ENCODE measurements around the gene CCL22.
"Not testable (repeated sequence)": the region's sequence is repeated elsewhere in the genome, so short reads cannot be mapped to it uniquely, and the experiment has no call there.

Gene CCL22

DNA sequence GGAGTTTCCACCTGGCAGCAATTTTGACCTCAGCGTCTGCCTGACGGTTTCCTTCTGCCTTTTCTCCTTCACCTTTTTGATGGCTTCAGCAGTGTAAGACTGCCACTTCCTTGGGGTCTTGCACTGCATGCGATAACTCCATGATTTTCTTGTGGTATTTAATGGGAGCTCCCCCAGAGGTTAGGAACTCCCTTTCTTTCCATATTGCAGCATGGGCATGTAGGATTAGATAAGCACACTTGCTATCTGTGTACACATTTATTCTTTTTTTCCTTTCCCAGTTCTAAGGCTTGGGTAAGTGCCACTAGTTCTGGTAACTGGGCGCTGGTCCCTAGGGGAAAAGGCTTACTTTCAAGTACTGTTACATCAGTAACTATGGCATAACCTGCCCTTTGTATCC, 38.9 kb downstream of the CCL22 start:
- DNase-seq = not testable (repeated sequence)

DNA sequence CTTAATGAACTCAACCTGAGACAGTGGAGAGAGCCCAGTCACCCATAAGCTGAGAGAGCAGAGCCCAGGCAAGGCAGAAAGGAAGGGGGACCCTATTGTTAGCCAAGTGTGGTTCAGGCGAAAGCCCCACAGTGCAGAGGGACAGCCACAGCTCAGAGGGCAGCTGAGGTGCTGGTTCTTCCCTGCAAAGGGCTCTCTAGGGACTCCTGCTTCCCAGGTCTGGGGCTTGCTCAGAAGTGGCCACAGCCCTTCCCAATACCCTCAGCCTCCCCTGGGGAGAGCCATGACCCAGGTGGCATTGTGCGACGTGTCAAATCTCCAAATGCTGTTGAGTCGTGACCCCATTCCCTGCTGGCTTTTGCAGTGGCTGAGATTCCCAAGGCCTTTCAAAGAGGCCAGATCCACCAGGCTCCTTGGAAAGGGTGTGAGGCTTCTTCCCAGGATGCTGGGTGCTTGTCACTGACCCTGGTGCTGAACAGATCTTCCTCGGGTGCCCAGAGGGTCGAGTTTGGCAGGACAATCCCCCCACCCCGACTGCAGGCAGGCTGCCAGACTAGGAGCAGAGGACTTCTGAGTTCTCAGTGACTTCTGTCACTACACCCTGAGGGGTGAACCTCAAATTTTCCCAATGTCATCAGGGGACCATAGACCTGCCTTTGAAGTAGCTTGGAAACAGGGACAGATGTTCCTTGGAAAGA, 43.5 kb downstream of the CCL22 start:
- no peak for DNase-seq

DNA sequence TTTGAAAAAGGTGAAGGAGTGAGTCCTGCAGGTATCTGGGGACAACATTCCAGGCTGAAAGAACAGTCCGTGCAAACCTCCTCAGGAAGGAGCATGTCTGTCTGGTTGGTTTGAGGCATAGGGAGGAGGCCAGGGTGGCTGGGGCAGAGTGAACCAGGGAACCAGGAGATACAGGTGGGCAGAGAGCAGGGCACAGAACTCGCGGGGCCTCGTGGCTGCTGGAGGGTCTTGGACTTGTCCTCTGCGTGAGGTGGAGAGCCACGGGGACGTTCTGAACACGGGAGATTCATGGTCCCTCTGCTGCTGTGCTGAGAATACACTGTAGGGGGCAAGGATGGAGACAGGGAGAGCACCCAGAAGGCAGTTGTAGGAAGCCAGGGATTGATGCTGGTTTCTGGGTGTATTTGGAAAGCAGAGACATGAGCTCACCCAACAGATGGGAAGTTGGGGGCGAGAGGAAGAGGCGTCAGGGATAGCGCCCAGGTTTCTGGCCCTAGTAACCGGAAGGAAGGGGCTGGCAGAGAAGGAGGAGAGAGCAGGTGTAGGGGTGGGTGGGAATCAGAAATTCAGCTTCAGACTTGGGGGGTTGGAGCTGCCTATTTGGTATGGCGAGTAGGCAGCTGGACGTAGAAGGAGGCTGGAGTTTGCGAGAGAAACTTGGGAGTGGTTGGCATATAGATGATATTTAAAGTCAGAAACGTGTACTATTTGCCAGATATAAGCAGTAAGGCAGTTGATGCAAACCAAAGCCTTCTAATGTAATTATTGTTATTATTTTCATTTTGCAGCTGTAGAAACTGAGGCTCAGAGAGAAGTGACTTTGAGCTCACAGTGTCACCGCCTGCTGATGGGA, 45.6 kb downstream of the CCL22 start, which contains the start of gene CCL17:
CCL17 (plus strand) TSS at position 803 of the 853 bp plus-strand sequence. CDS start 9,166 bp downstream, outside the sequence.
- DNase-seq = no peak

DNA sequence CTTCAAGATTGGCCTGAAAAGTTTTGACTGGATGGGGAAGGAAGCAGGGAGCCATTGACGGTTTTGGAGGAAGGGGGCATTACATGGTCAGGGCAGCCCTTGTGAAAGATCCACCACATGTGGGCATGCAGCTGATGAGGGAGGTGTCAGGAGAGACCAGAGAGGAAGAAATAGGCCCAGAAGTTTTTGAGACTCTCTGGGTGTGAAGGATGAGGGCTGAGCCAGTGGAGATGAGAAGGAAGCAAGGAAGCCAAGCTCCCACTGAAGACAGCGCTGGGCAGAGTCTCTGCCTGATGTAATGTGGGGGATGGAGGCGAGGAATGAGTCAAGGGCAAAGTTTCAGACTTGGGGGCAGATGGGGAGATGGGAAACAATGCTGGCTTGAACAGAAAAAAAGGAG, 46.5 kb downstream of the CCL22 start:
- no peak for DNase-seq

DNA sequence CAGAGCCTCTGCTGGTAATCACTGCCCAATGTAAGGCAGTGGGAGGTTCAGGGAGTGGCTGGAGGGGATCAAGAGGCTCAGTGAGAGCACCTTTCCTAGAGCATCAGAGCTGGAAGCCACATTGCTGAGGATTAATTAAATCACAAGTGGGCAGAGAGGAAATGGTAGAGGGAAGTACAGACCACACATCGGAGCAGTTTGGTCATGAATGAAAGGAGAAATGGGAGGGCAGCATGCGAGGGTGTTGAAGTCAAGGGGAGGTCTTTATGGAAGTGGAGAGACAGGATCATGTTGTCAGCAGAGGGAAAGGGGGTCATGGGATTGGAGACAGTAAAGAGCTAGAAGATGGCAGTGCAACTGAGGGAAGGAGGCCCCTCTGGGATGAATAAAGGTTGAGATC, 48.3 kb downstream of the CCL22 start:
- DNase-seq = no peak

DNA sequence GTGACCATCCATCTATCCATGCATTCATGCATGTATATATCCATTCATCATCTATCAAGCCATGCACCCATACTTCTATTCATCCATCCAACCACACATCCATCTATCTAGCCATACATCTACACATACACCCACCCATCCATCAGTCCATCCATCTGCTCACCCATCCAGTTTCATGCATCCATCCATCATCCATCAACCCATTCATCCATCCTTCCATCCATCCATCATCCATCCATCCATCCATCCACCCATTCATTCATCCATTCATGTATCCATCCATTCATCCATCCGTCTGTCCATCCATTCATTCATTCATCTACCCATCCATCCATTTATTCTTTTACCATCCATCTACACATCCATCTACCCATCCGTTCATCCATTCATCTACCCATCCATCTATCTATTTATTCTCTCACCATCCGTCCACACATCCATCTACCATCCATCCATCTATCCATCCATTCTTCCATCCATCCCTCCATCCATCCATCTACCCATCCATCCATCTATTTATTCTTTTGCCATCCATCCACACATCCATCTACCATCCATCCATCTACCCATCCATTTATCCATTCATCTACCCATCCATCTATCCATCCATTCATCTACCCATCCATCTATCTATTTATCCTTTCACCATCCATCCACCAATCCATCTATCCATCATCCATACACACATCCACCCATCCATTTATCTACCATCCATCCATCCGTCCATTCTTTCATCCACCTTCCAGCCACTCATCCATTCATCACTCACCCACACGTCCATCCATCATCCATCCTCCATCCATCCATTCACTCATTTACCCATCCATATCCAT, 49.2 kb downstream of the CCL22 start:
- DNase-seq = no peak

DNA sequence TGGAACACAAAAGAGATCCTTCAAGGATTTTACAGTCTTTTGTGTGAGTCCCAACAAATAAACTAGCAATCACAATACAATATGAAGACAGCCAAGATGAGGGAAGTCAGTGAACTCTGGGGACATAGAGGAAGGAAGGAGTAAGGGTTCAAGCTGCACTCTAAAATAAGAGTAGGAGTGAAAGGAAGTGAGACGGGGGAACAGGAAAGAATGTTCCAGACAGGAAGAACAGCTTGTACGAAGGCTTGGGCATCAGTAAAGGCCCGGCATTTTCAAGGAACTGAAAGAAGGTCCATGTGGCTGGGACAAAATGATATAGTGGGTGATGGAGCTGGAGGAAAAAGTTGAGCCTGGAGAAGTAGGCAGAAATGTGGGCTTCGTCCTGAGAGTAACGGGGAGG, 50.5 kb downstream of the CCL22 start:
- no peak for DNase-seq

DNA sequence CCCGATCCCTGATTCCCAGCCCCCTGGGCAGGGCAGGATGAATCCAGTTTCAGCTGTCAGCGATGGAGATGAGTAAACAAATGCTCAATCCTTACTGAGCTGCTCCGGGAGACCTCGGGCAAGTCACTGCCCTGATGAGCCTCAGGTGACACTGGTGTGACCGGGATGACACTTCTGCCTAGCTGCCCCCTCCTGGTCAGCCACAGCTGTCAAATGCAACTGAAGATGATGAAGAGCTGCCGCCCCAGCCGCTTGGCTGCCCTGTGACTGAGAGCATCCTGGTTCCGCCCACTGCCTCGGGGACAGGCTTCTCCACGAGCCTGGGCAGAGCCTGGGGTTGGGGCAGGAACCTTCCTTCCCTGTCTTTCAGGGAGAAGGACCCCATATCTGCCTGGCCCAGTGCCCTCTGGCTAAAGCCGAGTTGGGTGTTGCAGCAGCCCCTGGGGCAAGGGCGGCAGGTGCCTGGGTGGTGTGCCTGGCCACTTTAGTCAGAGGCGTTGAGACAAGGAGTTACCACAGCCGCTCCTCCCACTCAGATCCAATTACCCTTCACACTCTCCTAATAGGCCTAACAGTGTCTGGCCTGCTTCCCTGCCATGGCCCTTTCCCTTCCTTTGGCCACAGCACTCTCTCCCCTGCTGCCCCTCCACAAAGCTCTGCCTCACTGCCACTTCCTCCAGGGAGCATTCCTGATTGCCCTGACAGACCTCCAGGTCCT, 51.4 kb downstream of the CCL22 start:
- DNase-seq = peak; percentile 64

DNA sequence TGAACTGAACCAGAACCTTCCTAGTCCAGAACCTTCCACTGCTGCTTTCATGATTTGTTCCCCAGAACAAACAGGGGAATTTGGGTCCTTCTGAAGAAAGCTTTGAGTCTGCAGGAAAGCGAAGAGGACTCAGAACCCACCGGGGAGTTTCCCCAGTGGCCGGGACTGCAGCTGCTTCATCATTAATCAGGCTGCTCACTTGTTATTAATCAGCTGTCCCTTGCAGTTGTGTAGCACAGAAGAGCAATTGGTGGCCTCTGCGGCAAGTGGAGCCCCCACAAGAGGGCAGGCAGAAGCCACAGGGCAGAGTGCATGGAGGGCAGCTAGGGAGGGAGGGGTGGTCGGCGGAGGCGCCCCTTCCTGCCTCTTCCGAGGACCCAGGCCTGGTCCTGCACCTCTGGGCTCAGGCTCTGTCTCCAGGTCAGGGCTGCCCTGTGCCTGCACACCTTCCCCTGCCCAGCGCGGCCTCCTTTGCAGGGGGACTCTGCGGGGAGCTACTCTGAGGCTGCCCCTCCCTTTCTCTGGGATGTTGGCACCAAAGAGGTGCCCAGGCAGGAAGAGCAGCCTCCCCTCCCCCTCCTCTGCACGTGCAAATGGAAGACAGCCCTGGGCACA, 52.9 kb downstream of the CCL22 start:
- DNase-seq = no peak

DNA sequence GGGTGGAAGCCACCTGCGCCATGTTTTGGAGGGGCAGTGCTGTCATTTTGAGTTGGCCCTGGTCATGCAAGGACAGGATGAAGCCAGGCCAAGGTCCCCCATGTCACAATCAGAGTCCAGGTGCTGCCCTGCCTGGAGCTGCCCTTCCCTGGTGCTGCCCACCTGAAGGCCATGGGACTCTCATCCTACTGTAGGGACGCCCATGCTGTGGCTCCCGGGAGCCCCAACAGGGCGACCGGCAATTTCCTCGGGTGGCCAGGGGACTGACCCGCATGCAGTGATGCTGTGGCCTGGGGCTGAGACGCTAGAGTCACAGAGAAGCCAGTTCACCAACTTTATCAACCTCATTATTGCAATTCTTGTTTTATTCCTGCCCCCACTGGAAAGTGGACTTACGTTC, 54.0 kb downstream of the CCL22 start:
- no peak for DNase-seq

DNA sequence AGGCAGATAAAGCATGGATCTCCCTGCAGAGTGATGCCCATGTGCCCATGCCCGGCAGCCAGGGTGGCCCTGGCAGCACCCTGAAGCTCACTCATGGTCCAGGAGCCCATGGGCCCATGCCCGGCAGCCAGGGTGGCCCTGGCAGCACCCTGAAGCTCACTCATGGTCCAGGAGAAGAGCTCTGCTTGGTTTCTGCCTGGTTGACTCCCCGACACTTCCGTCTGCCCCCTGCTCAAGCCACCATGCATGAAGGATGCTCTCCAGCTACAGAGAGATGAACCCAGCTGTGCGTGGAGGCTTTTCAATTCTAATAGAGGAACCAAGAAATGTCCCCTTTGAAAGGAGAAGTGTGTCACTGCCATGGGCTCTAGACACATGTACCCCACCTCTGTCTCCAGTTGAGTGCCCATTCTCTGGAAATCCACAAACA, 54.7 kb downstream of the CCL22 start:
- no peak for DNase-seq

DNA sequence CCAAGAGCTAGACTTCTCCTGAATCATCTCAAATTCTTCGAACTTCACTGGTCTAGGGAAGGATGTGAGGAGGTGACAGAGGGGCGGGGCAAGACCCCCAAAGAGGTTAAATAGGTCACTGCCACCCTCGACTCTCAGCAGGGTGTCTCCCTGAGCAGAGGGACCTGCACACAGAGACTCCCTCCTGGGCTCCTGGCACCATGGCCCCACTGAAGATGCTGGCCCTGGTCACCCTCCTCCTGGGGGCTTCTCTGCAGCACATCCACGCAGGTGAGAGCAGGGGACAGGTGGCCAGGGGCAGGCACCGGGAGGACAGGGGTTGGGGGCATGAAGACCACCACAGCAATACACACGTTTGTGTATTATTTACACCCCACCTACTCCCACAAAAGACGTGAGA, 55.1 kb downstream of the CCL22 start:
- no peak for DNase-seq

All from DMS53 (cell line).